SU-DHL-6 (cell line): ENCODE data around the gene RTN4.

Experiments used
- H2AFZ ChIP-seq: fragments of 200-600 bp; sonication (generic); 2 replicates; pipeline ENCODE4 v1.6.1; 2014; ENCODE audit warnings: low read depth, mild to moderate bottlenecking, moderate library complexity, mixed read lengths, antibody characterized with exemption, low read length; ENCODE audit not compliant: severe bottlenecking
- H3F3A ChIP-seq: fragments of 200-600 bp; shearing (Covaris generic); 2 replicates; pipeline ENCODE4 v1.6.0; 2016; ENCODE audit warnings: antibody characterized with exemption, mild to moderate bottlenecking; ENCODE audit not compliant: insufficient read depth
- H3K27ac ChIP-seq: fragments of 200-600 bp; sonication (generic); 2 replicates; pipeline ENCODE4 v1.5.1; 2016; ENCODE audit warnings: low read depth, mild to moderate bottlenecking, low read length, moderate library complexity, mixed read lengths
- H3K27me3 ChIP-seq: fragments of 200-600 bp; sonication (generic), shearing (Covaris generic); 2 replicates; pipeline ENCODE4 v1.6.0; 2014; ENCODE audit warnings: mild to moderate bottlenecking, low read length
- H3K36me3 ChIP-seq: fragments of 200-600 bp; sonication (generic); 2 replicates; pipeline ENCODE4 v1.6.1; 2014; ENCODE audit warnings: mild to moderate bottlenecking, low read length, mixed read lengths
- H3K4me2 ChIP-seq: fragments of 300-600, 200-600 bp; shearing (Covaris generic), sonication (generic); 2 replicates; pipeline ENCODE4 v1.6.0; 2014; ENCODE audit warnings: low read length, low read depth, mild to moderate bottlenecking; ENCODE audit not compliant: poor library complexity, severe bottlenecking
- H3K4me3 ChIP-seq: fragments of 200-600 bp; sonication (generic); 2 replicates; pipeline ENCODE4 v1.5.1; 2014; ENCODE audit warnings: antibody characterized with exemption, low read length, mild to moderate bottlenecking, mixed read lengths; ENCODE audit not compliant: insufficient read depth, poor library complexity, severe bottlenecking
- H3K79me2 ChIP-seq: fragments of 200-600 bp; sonication (generic); 2 replicates; pipeline ENCODE4 v1.6.1; 2014; ENCODE audit warnings: mild to moderate bottlenecking, low read length, moderate library complexity; ENCODE audit not compliant: insufficient read depth
- H3K9ac ChIP-seq: fragments of 200-600 bp; sonication (generic); 2 replicates; pipeline ENCODE4 v1.7.0; 2014; ENCODE audit warnings: mild to moderate bottlenecking, low read length
- H3K9me2 ChIP-seq: fragments of 200-600 bp; sonication (generic); replicated peaks from 2 replicates; pipeline ENCODE4 v1.6.1; 2014; ENCODE audit warnings: low read length; ENCODE audit not compliant: insufficient read depth
- H3K9me3 ChIP-seq: fragments of 200-600 bp; sonication (generic); 2 replicates; pipeline ENCODE4 v1.6.1; 2014; ENCODE audit warnings: low read length, mixed read lengths; ENCODE audit not compliant: insufficient read depth
- H4K20me1 ChIP-seq: fragments of 200-600 bp; sonication (generic); 2 replicates; pipeline ENCODE4 v1.6.1; 2014; ENCODE audit warnings: low read depth, mild to moderate bottlenecking, antibody characterized with exemption, low read length, moderate library complexity, mixed read lengths
- EZH2phosphoT487 ChIP-seq: fragments of 200-600 bp; sonication (generic), shearing (Covaris generic); conservative IDR thresholded peaks from 2 replicates; pipeline ENCODE4 v1.6.1; 2018; ENCODE audit warnings: mild to moderate bottlenecking, antibody characterized with exemption, low read length, moderate library complexity, mixed read lengths
- TF ChIP-seq, protein P1 (sequence below): fragments of 200-600 bp; sonication (generic); IDR thresholded peaks from one replicate; pipeline ENCODE4 v1.5.1; 2017; ENCODE audit warnings: antibody characterized with exemption, mild to moderate bottlenecking, low read length, moderate library complexity; ENCODE audit not compliant: insufficient read depth, poor library complexity, severe bottlenecking

The RTN4 gene

DNA sequence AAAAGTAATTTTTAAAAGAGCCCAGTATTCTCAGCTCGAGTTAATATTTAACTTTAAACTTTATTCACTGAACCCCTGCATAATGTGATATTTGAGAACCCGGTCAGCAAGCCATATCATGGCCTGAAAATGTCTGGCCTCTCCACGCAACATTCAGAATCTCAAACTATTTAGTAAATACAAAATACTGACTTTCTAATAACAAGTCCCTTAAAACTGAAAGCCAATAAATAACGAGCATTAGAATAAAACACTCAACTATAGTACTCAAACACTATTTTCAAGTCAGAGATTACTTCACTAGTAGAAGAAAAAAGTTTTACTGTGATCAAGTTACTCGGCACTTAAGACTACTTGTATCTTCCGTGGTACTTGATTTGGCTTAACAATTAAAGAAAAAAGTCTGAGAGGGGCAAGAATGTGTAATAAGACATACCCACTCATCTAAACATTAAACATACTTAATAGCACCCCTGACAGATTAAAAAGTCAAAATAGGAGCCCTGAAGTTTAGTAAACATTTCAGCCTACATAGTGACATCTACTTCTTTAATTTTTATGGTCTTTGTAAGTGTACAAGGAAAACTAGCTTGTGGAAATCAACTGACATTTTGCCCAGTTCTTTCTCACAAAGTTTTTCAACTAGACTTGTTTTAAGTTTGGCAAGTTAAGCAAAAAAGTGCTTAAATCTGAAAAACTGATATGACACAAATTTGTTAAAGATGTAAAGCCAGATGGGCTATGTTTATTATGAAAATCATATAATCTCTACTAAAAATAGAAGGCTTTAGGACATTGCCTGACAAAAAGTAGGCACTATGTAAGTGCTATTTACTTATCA is 38.2 kb downstream of the RTN4 start:
- TF ChIP-seq, protein P1, sequence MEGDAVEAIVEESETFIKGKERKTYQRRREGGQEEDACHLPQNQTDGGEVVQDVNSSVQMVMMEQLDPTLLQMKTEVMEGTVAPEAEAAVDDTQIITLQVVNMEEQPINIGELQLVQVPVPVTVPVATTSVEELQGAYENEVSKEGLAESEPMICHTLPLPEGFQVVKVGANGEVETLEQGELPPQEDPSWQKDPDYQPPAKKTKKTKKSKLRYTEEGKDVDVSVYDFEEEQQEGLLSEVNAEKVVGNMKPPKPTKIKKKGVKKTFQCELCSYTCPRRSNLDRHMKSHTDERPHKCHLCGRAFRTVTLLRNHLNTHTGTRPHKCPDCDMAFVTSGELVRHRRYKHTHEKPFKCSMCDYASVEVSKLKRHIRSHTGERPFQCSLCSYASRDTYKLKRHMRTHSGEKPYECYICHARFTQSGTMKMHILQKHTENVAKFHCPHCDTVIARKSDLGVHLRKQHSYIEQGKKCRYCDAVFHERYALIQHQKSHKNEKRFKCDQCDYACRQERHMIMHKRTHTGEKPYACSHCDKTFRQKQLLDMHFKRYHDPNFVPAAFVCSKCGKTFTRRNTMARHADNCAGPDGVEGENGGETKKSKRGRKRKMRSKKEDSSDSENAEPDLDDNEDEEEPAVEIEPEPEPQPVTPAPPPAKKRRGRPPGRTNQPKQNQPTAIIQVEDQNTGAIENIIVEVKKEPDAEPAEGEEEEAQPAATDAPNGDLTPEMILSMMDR: no peak
- TF ChIP-seq EZH2phosphoT487: no peak
- Histone ChIP-seq H2AFZ (no peak overlapping the region), H4K20me1 (peaks cover 19% of the 10 kb centered on the region; the same call in 1 of the 2 replicates), H3K9ac (no peak overlapping the region), H3K9me3 (no peaks in the 10 kb centered on the region), H3K27me3 (no peaks in the 10 kb centered on the region), H3K4me2 (no peak overlapping the region), H3K27ac (no peak overlapping the region), H3K79me2 (peaks cover 87% of the 10 kb centered on the region), H3K36me3 (no peaks in the 10 kb centered on the region), H3K4me3 (no peak overlapping the region), H3K9me2 (no peaks in the 10 kb centered on the region), H3F3A (no peaks in the 10 kb centered on the region; the same call in 1 of the 2 replicates)

DNA sequence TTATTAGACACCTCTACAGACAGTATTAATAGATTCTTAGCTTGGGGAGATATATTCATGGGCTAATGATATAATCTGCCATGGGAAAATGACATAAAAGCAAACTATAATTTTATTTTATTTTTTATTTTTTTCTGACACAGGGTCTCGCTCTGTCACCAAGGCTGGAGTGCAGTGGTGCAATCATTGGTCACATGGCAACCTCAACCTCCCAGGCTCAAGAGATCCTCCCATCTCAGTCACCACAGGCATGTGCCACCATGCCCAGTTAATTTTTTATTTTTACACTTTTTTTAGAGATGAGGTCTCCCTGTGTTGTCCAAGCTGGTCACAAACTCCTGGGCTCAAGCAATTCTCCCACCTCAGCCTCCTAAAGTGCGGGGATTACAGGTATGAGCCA is 39.3 kb downstream of the RTN4 start:
- no peaks in the 10 kb centered on the region for H3K9me3 ChIP-seq
- H4K20me1 ChIP-seq: peaks cover 12% of the 10 kb centered on the region; the same call in 1 of the 2 replicates
- H2AFZ ChIP-seq: no peak overlapping the region
- no peak overlapping the region for H3K4me2 ChIP-seq
- no peaks in the 10 kb centered on the region for H3K27me3 ChIP-seq
- no peak overlapping the region for H3K9ac ChIP-seq
- H3K9me2 ChIP-seq: no peaks in the 10 kb centered on the region
- H3K27ac ChIP-seq: no peak overlapping the region
- H3K79me2 ChIP-seq: peaks cover 88% of the 10 kb centered on the region
- H3K36me3 ChIP-seq: no peaks in the 10 kb centered on the region
- H3F3A ChIP-seq: no peaks in the 10 kb centered on the region; the same call in 1 of the 2 replicates
- TF ChIP-seq, protein P1: no peak
- TF ChIP-seq EZH2phosphoT487: no peak
- H3K4me3 ChIP-seq: no peak overlapping the region

DNA sequence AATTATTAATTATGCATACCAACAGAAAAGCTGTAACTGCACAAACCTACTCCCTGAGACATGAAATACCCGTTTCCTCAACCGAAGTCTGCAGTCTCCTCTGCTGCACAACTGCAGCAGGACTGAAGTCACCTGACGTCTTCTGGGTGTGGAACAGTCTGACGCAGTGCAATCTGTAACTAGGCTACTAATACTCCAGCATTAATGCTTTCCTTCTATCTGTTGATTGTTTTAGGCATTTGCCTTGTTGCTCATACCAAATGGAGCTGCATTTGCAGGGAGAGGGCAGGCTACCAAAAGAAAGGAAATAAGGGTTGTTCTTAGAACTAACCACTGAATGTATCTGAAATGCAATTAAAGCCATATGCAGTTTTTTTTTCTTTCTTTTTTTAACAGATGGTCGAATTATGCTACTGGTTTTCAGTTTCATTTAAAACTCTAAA is 40.1 kb downstream of the RTN4 start:
- peaks cover 88% of the 10 kb centered on the region for H3K79me2 ChIP-seq
- no peaks in the 10 kb centered on the region for H3K36me3 ChIP-seq
- H3K9me3 ChIP-seq: no peaks in the 10 kb centered on the region
- no peak for TF ChIP-seq EZH2phosphoT487
- TF ChIP-seq, protein P1: no peak
- no peak overlapping the region for H2AFZ ChIP-seq
- H3K4me3 ChIP-seq: no peak overlapping the region
- H3K9me2 ChIP-seq: no peaks in the 10 kb centered on the region
- H4K20me1 ChIP-seq: peaks cover 19% of the 10 kb centered on the region; the same call in 1 of the 2 replicates
- H3K27me3 ChIP-seq: no peaks in the 10 kb centered on the region
- H3K27ac ChIP-seq: no peak overlapping the region
- no peaks in the 10 kb centered on the region; the same call in 1 of the 2 replicates for H3F3A ChIP-seq
- H3K4me2 ChIP-seq: peak overlapping the region; percentile 28
- no peak overlapping the region for H3K9ac ChIP-seq
